ENCODE results near the gene PTPN20.

DNA sequence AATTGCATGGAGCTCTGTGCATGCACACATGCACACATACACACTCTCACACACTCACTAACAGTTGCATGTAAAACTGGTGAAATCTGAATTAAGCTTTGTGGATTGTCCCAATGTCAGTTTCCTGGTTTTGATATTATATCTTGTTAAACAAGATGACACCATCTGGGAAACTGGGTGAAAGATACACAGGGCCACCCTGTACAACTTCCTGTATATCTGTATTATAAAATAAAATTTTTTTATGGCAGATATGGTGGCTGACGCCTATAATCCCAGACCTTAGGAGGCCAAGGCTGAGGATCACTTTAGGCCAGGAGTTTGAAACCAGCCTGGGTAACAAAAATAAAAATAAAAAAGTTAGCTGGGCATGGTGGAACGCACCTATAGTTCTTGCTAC, 87.4 kb downstream of the PTPN20 start:
- TF ChIP-seq REST (IDR thresholded peaks at IDR 0.05) (no peak), NR3C1 (IDR thresholded peaks at IDR 0.05) (no peak), PHF8 (IDR thresholded peaks at IDR 0.05; ENCODE audit: borderline replicate concordance, low read depth) (no peak)
